HPDE6-E6E7 (cell line): ENCODE results near the gene LSM2.
A peak's percentile ranks its signal among the peaks of the same experiment; 100 is the strongest.
"Not testable (repeated sequence)": the region's sequence is repeated elsewhere in the genome, so short reads cannot be mapped to it uniquely, and the experiment has no call there.

Source experiments
- DNase-seq: peaks from one replicate; pipeline ENCODE4 v3.0.0; 2011; ENCODE audit warnings: missing footprints; ENCODE audit errors: extremely low spot score

Gene LSM2

DNA sequence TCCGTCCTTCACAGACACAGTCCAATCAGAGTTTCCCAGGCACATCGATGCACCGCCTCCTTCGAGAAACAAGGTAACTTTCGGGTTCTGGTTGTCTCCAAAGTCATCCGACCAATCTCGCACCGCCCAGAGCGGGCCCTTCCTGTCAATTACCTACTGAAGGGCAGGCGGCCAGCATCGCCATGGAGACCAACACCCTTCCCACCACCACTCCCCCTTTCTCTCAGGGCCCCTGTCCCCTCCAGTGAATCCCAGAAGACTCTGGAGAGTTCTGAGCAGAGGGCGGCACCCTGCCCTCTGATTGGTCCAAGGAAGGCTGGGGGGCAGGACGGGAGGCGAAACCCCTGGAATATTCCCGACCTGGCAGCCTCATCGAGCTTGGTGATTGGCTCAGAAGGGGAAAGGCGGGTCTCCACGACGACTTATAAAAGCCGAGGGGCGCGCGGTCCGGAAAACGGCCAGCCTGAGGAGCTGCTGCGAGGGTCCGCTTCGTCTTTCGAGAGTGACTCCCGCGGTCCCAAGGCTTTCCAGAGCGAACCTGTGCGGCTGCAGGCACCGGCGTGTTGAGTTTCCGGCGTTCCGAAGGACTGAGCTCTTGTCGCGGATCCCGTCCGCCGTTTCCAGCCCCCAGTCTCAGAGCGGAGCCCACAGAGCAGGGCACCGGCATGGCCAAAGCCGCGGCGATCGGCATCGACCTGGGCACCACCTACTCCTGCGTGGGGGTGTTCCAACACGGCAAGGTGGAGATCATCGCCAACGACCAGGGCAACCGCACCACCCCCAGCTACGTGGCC lies 20.7 kb upstream of the LSM2 start, which contains the start of gene HSPA1B:
TSS of gene HSPA1B (plus strand) at position 453 of the 794 bp plus-strand sequence. CDS start at position 666, 213 bp downstream.
- DNase-seq = peak; percentile 96

DNA sequence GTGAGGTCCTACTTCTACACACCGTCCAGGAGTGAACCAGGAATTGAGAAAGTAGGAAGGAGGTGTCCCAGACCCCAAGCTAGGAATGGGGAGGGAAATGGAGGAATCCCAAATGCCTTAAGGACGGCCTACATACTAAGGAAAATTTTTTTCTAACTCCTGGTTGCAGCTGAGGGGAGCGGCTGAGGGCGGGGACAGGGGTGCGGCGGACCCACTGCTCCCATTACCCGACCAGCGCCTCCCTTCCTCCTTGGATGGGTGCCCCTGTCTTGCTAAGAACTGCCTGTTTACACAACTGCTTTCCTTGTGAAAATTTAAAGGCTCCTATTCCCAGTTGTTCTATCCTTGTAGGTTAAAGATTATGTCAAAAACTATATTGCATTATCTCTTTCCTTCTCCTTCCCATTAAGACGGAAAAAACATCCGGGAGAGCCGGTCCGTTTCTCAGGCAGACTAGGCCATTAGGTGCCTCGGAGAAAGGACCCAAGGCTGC lies 20.1 kb upstream of the LSM2 start:
- DNase-seq = no peak

DNA sequence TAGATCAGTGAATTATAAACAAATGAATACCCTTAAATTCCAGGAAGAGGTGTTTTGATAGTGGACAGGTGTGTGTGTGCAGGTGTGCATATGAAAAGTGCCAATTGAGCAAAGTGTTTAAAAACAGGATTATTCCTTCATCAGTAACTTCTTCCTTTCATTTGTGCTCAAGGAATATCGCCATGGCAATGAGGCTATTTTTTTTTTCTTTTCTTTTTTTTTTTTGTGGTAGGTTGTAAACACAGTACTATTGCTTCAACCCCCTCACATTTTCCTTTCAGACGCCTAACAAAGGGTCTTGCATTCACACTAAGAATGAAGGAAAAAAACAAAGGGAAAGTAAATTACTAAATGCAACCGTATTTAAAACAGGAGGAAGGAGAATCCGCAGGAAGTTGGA lies 18.8 kb upstream of the LSM2 start:
- no peak for DNase-seq

DNA sequence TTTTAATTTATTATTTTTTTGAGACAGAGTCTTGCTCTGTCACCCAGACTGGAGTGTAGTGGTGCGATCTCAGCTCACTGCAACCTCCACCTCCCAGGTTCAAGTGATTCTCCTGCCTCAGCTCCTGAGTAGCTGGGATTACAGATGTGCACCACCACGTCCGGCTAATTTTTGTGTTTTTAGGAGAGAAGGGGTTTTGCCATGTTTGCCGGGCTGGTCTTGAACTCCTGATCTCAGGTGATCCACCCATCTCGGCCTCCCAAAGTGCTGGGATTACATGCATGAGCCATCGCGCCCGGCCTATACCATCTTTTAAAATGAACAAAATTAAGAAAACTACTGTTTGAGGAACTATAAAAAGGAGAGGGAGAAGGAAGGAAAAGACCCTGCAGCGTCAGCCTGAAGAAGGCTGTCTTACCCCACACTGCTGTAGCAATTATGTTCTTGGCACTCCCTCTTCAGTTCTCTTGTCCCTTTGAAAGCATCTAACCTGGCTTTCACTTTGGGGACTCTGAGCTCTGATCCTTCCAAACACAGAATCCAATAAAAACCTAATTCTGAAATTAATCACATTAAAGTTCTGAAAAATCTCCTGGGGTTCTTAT lies 16.9 kb upstream of the LSM2 start:
- not testable (repeated sequence) for DNase-seq

DNA sequence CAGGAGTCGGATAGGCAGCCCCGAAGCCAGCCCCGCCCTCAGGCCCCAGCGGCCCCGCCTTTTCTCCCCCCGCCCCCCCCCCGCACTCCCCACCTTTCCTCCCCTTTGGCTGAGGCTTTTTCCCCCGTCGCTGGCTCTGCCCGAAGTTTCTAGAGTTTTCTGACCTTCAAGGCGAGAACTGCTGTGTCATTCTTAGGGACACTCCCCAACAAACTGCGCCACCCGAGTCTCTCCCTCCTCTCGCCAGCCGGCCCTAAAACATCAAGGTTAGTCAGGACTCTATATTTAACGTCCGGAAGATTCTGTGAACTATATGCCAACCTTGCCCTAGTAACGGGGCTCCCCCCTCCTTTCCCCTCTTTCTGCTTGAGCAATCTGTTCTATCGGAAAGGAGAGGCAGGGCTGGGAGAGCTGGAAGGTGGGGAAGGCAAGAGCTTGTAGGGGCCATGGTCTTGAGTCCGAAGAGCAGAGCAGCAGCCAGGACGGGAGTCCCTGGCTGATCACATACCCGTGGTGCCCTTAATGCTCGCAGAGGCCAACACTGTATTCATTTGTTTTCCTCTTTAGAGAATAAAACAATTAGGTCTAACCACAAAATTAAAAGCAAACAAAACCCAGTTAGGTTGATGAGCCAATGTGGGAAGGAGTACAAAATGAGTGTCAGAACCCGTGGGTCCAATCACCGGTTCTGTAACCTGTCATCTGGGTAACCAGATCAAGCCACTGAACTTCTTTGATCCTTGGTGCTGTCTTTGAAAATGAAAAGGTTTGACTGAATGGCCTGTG lies 15.5 kb upstream of the LSM2 start:
- DNase-seq = no peak

DNA sequence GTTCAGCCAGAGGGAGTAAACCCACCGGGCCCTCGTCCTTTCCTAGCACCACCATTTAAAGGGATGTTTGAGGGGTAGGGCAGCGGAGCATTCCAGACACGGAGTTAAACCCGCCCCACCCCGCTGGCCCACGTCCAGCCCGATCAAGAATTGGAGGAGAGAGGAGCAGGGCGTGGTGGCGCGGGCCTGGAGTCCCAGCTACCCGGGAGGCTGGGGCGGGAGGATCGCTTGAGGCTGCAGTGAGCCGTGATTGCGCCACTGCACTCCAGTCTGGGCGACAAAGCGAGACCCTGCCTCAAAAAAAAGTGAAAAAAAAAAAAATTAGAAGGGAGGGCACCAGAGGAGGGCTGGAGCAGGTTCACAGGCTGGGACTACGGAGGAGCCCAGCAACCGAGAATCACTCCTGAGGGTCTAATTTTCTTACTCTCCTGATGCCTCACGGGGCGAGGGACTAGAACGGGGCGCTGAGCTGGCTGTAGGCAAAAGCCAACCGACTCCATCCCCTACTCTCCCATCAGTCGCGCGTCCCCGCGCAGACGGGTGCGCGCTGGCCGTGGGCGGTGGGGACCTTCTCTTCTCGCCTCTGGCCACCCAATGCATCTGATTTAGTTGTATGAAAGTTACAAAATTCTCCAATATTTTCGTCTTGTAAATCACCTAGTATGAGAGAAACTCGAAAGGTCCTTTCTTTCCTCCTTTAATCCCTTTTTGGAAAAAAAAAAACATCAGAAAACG lies 14.7 kb upstream of the LSM2 start:
- no peak for DNase-seq

DNA sequence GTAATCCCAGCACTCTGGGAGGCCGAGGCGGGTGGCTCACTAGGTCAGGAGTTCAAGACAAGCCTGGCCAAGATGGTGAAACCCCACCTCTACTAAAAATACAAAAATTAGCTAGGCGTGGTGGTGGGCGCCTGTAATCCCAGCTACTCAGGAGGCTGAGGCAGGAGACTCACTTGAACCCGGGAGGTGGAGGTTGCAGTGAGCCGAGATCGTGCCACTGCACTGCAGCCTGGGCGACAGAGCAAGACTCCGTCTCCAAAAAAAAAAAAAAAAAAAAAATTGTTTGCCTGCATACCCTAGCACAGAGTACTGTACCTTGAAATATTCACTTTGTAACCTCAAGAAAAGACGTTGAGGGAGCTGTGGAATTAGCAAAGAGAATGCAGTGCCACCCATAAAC lies 13.6 kb upstream of the LSM2 start:
- not testable (repeated sequence) for DNase-seq

DNA sequence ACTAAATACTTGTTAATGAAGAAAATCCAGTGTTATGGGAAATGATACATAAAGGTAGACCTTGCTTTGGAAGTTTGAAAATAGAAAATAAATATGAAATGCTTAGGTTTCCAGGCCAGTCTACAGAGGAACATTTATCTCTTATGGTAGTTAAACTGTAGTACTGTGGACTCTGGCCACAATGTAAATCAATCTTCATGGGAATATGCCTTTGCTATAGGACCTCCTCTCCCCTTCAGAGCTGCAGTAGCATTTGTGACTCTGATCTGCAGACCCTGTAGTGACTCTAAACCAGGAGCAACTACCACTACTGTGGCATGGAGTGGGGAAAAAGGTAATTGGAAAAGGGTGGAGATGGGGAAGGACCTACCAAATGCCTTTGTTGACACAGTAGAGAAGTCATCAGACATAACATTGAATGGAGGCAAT lies 13.1 kb upstream of the LSM2 start:
- no peak for DNase-seq

DNA sequence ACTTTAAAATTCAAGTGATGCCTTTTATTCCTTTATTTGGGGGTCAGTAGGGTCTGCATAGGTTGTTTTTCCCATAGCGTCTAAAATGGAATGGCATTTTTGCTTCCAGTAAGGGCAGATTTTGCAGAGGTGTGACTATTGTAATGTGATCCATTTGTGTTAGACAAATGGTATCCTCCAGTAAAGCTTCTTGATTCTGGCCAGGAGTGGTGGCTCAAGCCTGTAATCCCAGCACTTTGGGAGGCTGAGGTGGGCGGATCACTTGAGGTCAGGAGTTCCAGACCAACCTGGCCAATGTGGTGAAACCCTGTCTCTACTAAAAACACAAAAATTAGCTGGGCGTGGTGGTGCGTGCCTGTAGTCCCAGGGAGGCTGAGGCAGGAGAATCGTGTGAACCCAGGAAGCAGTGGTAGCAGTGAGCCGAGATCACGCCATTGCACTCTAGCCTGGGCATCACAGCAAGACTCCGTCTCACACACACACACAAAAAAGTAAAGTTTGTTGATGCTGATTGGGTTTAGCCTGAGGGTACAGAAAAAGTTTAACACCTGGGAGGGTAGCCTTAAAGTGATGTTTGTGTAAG lies 11.3 kb upstream of the LSM2 start:
- not testable (repeated sequence) for DNase-seq

DNA sequence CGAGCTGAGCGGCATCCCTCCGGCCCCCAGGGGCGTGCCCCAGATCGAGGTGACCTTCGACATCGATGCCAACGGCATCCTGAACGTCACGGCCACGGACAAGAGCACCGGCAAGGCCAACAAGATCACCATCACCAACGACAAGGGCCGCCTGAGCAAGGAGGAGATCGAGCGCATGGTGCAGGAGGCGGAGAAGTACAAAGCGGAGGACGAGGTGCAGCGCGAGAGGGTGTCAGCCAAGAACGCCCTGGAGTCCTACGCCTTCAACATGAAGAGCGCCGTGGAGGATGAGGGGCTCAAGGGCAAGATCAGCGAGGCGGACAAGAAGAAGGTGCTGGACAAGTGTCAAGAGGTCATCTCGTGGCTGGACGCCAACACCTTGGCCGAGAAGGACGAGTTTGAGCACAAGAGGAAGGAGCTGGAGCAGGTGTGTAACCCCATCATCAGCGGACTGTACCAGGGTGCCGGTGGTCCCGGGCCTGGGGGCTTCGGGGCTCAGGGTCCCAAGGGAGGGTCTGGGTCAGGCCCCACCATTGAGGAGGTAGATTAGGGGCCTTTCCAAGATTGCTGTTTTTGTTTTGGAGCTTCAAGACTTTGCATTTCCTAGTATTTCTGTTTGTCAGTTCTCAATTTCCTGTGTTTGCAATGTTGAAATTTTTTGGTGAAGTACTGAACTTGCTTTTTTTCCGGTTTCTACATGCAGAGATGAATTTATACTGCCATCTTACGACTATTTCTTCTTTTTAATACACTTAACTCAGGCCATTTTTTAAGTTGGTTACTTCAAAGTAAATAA lies 10.6 kb upstream of the LSM2 start:
- DNase-seq = not testable (repeated sequence)

DNA sequence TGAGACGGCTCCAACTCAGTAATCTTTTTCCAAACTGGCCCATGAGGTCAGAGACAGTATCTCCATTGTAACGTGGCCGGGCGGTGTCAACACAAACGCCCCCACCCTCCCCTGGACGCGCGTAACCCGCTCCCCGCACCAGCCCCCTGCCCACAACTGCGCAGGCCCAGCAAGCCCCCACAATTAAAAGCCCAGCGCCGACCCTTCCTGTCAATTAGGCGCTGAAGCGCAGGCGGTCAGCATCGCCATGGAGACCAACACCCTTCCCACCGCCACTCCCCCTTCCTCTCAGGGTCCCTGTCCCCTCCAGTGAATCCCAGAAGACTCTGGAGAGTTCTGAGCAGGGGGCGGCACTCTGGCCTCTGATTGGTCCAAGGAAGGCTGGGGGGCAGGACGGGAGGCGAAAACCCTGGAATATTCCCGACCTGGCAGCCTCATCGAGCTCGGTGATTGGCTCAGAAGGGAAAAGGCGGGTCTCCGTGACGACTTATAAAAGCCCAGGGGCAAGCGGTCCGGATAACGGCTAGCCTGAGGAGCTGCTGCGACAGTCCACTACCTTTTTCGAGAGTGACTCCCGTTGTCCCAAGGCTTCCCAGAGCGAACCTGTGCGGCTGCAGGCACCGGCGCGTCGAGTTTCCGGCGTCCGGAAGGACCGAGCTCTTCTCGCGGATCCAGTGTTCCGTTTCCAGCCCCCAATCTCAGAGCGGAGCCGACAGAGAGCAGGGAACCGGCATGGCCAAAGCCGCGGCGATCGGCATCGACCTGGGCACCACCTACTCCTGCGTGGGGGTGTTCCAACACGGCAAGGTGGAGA lies 8.5 kb upstream of the LSM2 start, which contains the start of the genes HSPA1A and HSPA1L:
TSS of gene HSPA1A (plus strand) at position 519 of the 814 bp plus-strand sequence. CDS start at position 733, 214 bp downstream.
TSS of gene HSPA1L (minus strand) at position 259 of the 814 bp plus-strand sequence. CDS start 3,311 bp downstream, outside the sequence.
- DNase-seq = no peak

DNA sequence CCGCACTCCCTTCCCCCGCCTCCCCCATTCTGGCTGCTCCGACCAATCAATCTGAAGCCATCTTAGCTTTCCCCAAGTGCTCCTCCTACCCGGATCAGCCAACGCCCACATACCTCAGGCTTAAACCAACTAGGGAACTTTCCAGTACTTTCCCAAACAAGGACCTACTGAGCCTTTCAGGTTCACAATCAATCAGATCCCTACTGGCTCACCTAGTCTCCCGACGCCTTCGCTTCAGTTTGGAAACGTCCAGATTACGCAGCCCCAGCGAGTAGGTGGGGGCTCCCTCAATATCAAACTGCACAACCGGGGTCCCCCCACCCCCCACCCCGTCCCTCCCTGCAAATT lies 7.9 kb upstream of the LSM2 start:
- peak; percentile 96 for DNase-seq

DNA sequence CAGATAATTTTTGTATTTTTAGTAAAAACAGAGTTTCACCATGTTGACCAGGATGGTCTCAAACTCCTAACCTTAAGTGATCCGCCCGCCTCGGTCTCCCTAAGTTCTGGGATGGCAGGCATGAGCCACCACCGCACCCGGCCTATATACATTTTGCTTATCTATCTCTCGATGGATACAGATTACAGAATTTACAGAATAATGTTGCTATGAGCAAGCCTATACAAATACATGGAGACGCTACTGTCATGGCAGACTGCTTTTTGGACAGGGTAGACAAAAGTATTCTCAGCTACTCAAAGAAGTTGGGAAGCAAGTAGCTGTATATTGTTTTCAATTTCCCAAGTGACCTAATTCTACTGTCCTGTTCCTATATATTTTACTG lies 6.7 kb upstream of the LSM2 start:
- no peak for DNase-seq

DNA sequence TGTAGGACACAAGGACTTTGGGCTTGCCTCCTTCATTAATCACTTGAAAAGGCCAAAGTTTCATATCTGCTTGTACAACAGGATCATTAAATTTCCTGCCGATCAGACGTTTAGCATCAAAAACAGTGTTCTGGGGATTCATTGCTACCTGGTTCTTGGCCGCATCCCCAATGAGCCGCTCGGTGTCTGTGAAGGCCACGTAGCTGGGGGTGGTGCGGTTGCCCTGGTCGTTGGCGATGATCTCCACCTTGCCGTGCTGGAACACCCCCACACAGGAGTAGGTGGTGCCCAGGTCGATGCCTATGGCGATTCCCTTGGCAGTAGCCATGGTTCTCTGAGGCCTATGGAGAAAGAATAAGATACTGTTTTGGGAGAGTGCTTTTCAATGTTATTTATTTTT lies 4.9 kb upstream of the LSM2 start:
- no peak for DNase-seq

DNA sequence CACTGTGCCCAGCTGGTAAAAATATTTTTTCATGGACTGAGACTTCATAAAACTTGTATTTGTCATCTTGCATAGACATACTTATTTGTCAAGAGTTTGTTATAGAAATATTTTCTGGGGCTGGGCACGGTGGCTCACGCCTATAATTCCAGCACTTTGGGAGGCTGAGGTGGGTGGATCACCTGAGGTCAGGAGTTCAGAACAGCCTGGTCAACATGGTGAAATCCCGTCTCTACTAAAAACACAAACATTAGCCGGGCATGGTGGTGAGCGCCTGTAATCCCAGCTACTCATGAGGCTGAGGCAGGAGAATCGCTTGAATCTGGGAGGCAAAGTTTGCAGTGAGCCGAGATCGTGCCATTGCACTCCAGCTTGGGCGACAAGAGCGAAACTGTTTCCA lies 1.8 kb upstream of the LSM2 start:
- not testable (repeated sequence) for DNase-seq

DNA sequence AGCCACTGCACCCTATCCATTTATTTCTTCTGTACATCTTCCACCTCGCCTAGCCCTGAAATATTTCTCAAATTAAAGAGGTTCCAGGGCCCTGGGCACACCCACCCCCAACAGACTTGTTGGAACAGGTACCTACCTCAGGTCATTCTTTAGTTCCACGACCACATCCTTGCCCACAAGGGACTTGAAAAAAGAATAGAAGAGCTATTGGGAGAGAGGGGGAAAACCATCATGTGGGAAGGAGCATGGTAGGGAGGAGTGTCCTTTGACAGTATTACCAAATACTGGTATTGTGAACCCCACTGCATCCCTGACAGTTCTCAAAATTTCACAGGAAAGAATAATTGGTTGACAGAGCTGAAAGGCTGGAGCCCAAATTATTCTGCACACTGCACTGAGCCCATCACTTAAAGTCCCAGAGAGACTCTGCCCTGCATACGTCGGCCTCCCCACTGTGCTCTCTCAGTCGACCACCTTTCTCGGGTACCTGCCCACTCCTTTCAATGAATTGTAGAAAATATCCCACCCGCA lies 762 bp downstream of the LSM2 start:
- DNase-seq = no peak

DNA sequence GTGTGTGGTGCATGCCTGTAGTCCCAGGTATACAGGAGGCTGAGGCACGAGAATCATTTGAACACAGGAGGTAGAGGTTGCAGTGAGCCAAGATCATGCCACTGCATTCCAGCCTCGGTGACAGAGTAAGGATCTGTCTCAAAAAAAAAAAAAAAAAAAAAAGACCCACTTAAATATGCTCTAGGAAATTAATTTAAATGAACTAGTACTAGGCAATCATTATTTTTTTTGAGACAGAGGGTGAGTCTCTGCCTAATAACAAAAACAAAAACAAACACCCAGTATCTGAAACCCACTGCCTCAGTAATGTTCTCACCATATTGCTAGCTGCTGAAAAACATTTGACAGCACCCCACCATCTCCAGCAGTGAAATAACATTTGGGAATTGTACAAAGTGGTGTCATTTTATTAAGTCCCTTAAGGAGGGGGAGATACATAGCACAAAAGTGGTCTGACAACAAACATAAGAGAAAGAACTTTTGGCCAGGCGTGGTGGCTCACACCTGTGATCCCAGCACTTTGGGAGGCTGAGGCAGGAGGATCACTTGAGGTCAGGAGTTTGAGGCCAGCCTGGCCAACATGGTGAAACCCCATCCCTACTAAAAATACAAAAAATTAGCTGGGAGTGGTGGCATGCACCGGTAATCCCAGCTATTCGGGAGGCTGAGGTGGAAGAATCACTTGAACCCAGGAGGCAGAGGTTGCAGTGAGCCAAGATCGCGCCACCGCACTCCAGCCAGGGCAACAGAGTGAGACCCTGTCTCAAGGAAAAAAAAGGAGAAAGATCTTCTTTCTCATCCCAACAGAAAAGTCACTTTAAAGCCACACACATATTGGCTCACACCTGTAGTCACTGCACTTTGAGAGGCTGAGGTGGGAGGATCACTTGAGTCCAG lies 5.5 kb downstream of the LSM2 start:
- not testable (repeated sequence) for DNase-seq

DNA sequence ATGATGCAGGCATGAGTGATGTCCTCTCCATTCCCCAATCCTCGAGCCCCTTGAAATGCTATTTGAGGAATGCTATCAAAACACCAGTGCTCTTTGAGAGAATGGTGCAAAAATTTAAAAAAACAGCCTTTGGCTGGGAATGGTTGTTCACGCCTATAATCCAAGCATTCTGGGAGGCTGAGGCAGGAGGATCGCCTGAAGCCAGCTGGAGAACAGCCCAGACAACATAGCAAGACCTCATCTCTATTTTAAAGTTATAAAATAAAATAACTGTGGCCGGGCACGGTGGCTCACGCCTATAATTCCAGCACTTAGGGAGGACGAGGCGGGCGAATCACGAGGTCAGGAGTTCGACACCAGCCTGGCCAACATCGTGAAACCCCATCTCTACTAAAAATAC lies 7.0 kb downstream of the LSM2 start:
- no peak for DNase-seq
